Eye (tissue), 1 donor: ENCODE results near the gene C16orf82.

ENCODE experiments used
- DNase-seq: peaks from one replicate; pipeline ENCODE4 v3.0.0-alpha.2; 2015

C16orf82 gene

GRCh38 chr16:27096375-27096774 is 29.6 kb downstream of the C16orf82 start:
- no peak for DNase-seq

GRCh38 chr16:27097800-27098230 is 31.1 kb downstream of the C16orf82 start:
- peak; percentile 19 for DNase-seq

- DNase-seq, result no peak
These were observed 31.8 kb downstream of the C16orf82 start for GRCh38 chr16:27098366-27099049.

- no peak for DNase-seq
These were observed 36.2 kb downstream of the C16orf82 start for GRCh38 chr16:27102701-27103575.

- no peak for DNase-seq
These were observed 37.2 kb downstream of the C16orf82 start for GRCh38 chr16:27103954-27104353.

- DNase-seq, result no peak
These were observed 39.6 kb downstream of the C16orf82 start for GRCh38 chr16:27106305-27106704.

- no peak for DNase-seq
These were observed 40.5 kb downstream of the C16orf82 start for GRCh38 chr16:27107185-27107592.

- no peak for DNase-seq
These were observed 41.5 kb downstream of the C16orf82 start for GRCh38 chr16:27108051-27108770.

GRCh38 chr16:27108826-27109665 is 42.3 kb downstream of the C16orf82 start:
- DNase-seq, result no peak

- DNase-seq, result peak; percentile 93
These were observed 43.2 kb downstream of the C16orf82 start for GRCh38 chr16:27109666-27110523.

GRCh38 chr16:27110524-27110896 is 43.8 kb downstream of the C16orf82 start:
- no peak for DNase-seq

GRCh38 chr16:27111486-27111885 is 44.8 kb downstream of the C16orf82 start:
- DNase-seq, result no peak

GRCh38 chr16:27112093-27112811 is 45.5 kb downstream of the C16orf82 start:
- DNase-seq, result no peak

GRCh38 chr16:27113341-27113841 is 46.7 kb downstream of the C16orf82 start:
- no peak for DNase-seq

GRCh38 chr16:27114006-27114405 is 47.3 kb downstream of the C16orf82 start:
- DNase-seq, result no peak

- no peak for DNase-seq
These were observed 51.8 kb downstream of the C16orf82 start for GRCh38 chr16:27118526-27118925.
